Measurements from ENCODE around the gene SERTAD2. TPM values are rescaled to one million over a fixed set of nuclear protein-coding genes. Genes with fewer than 3 reads are reported as not detected.

The SERTAD2 gene
- total RNA-seq, 1 donor from 2014 or later = 19.1 TPM

GRCh38 chr2:64650296-64650695, 3.4 kb downstream of the SERTAD2 start:
- Histone ChIP-seq H3K9me3 (ENCODE audit: low read depth) (no peaks in the 10 kb centered on the region), H3K4me1 (peaks cover 61% of the 10 kb centered on the region), H3K9ac (no peak overlapping the region), H2AFZ (replicated peaks) (no peak overlapping the region), H3K4me2 (peak overlapping the region; percentile 88), H3K79me2 (ENCODE audit: low read depth) (peaks cover 79% of the 10 kb centered on the region), H3K27me3 (no peaks in the 10 kb centered on the region), H3K27ac (no peak overlapping the region), H3K36me3 (no peaks in the 10 kb centered on the region), H4K20me1 (ENCODE audit: low read depth) (peaks cover 74% of the 10 kb centered on the region), H3K4me3 (no peak overlapping the region), H3F3A (ENCODE audit: low read depth) (peaks cover 64% of the 10 kb centered on the region)
- Mint-ChIP-seq H3K4me3 (peak overlapping the region; percentile 31), H3K9me3 (no peaks in the 10 kb centered on the region), H3K4me1 (peaks cover 70% of the 10 kb centered on the region), H3K36me3 (no peaks in the 10 kb centered on the region), H3K27me3 (ENCODE audit: insufficient read depth, low read depth) (no peaks in the 10 kb centered on the region), H3K27ac (no peak overlapping the region)
- TF ChIP-seq EZH2 (IDR thresholded peaks at IDR 0.05) = no peak
- TF ChIP-seq CTCF (IDR thresholded peaks at IDR 0.05) = no peak
- TF ChIP-seq EZH2phosphoT487 (IDR thresholded peaks at IDR 0.05) = no peak
- no peak for DNase-seq (ENCODE audit: low spot score)

DNA sequence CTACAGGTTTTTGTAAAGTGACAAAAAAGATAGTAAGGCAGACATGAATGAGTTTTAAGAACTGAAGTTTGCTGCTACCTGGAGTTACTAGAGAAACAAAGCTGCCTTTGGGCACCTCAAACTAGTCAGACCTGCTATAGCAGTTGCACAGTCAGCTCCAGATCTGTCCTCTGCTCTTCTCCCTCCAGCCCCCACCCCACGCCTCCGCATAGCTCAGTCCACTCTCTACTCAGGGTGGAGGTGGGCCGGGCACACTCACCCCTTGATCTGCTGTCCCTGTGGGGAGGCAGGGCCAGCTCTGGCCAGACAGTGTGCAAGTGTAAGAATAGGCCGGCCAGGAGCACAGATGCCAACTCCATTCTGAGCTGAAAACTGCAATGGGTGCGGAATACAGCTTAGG, 4.1 kb downstream of the SERTAD2 start:
- H3K4me1 Mint-ChIP-seq = peaks cover 70% of the 10 kb centered on the region

DNA sequence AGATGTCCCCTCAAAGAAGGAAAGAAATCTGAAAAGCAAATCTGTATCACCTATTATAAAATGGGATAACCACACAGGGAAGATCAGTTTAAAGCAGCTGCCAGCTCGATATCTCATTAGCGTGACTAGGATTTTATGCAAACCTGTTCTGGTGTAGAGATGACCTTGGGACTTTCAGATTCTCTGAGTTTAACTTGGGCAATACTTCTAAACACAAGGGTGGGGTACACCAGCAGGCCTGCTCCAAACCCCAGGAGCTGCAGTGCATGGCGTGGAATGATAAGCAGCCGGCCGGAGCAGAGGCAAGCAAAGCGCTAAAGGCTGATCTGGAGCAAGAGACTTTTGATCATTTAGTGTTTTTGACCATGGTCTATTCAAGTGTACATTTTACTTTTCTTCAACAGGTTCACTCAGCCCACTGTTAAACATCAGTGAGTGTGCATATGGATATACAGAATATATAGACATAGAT, 4.7 kb downstream of the SERTAD2 start:
- Mint-ChIP-seq H3K27me3 (ENCODE audit: insufficient read depth, low read depth) (no peaks in the 10 kb centered on the region), H3K27ac (no peak overlapping the region), H3K36me3 (no peaks in the 10 kb centered on the region), H3K9me3 (no peaks in the 10 kb centered on the region), H3K4me1 (peaks cover 74% of the 10 kb centered on the region), H3K4me3 (no peak overlapping the region)
- Histone ChIP-seq H4K20me1 (ENCODE audit: low read depth) (peaks cover 74% of the 10 kb centered on the region), H3K4me1 (peaks cover 58% of the 10 kb centered on the region), H3K9ac (no peak overlapping the region), H3K27me3 (no peaks in the 10 kb centered on the region), H2AFZ (replicated peaks) (no peak overlapping the region), H3K4me2 (peak overlapping the region; percentile 88), H3K36me3 (no peaks in the 10 kb centered on the region), H3K79me2 (ENCODE audit: low read depth) (peaks cover 88% of the 10 kb centered on the region), H3K4me3 (peak overlapping the region; percentile 4), H3K9me3 (ENCODE audit: low read depth) (no peaks in the 10 kb centered on the region), H3K27ac (peak overlapping the region; percentile 63), H3F3A (ENCODE audit: low read depth) (peaks cover 64% of the 10 kb centered on the region)
- DNase-seq (ENCODE audit: low spot score) = no peak
- TF ChIP-seq EZH2phosphoT487 (IDR thresholded peaks at IDR 0.05) (no peak), EZH2 (IDR thresholded peaks at IDR 0.05) (no peak), CTCF (IDR thresholded peaks at IDR 0.05) (no peak)

More for the DNA sequence above, 4.1 kb downstream of the SERTAD2 start:
- H3F3A ChIP-seq (ENCODE audit: low read depth) = peaks cover 64% of the 10 kb centered on the region
- no peak overlapping the region for H2AFZ ChIP-seq (replicated peaks)
- peak overlapping the region; percentile 62 for H3K4me3 Mint-ChIP-seq
- peak; percentile 46 for DNase-seq (ENCODE audit: low spot score)
- peaks cover 82% of the 10 kb centered on the region for H3K79me2 ChIP-seq (ENCODE audit: low read depth)
- H3K9ac ChIP-seq = no peak overlapping the region
- H3K36me3 Mint-ChIP-seq = no peaks in the 10 kb centered on the region
- H3K27ac Mint-ChIP-seq = peak overlapping the region; percentile 93
- no peaks in the 10 kb centered on the region for H3K9me3 ChIP-seq (ENCODE audit: low read depth)
- peak overlapping the region; percentile 88 for H3K4me2 ChIP-seq
- no peaks in the 10 kb centered on the region for H3K27me3 Mint-ChIP-seq (ENCODE audit: insufficient read depth, low read depth)
- H3K4me3 ChIP-seq = peak overlapping the region; percentile 4
- no peaks in the 10 kb centered on the region for H3K36me3 ChIP-seq
- H3K27ac ChIP-seq = peak overlapping the region; percentile 63
- H3K4me1 ChIP-seq = peaks cover 55% of the 10 kb centered on the region
- no peaks in the 10 kb centered on the region for H3K9me3 Mint-ChIP-seq
- H4K20me1 ChIP-seq (ENCODE audit: low read depth) = peaks cover 74% of the 10 kb centered on the region
- no peak for TF ChIP-seq EZH2phosphoT487 (IDR thresholded peaks at IDR 0.05)
- TF ChIP-seq CTCF (IDR thresholded peaks at IDR 0.05) = no peak
- TF ChIP-seq EZH2 (IDR thresholded peaks at IDR 0.05) = no peak
- no peaks in the 10 kb centered on the region for H3K27me3 ChIP-seq

Measured in neural progenitor cell (in vitro differentiated cells).